Thyroid gland (tissue), 4 donors: ENCODE measurements around the gene NCR2. TPM values are rescaled to one million over a fixed set of nuclear protein-coding genes. Genes with fewer than 3 reads are reported as not detected.

Source experiments
- DNase-seq, 2 donors: peaks; one replicate each; pipeline ENCODE4 v3.0.0-alpha.2; 2019
- H3K27ac ChIP-seq, 3 donors: fragments of 200-600 bp; sonication (generic); 1 replicate in 2 of 3; 2 replicates in 1 of 3; pipeline ENCODE4 v1.5.1; 2016 to 2019; ENCODE audit warnings: mild to moderate bottlenecking in 1 of 3, moderate library complexity in 1 of 3
- H3K27me3 ChIP-seq: fragments of 200-600 bp; sonication (generic); one replicate; pipeline ENCODE4 v1.5.1; 2019
- H3K36me3 ChIP-seq, 2 donors: fragments of 200-600 bp; sonication (generic); one replicate each; pipeline ENCODE4 v1.5.1; 2016 to 2019
- H3K4me1 ChIP-seq, 2 donors: fragments of 200-600 bp; sonication (generic); one replicate each; pipeline ENCODE4 v1.5.1; 2017 to 2019
- H3K4me3 ChIP-seq, 3 donors: fragments of 200-600 bp; sonication (generic); replicated peaks in 1 of 3; 1 replicate in 2 of 3; 2 replicates in 1 of 3; pipeline ENCODE4 v1.5.1; 2016; ENCODE audit warnings: mild to moderate bottlenecking in 1 of 3
- H3K9me3 ChIP-seq: fragments of 200-600 bp; sonication (generic); one replicate; pipeline ENCODE4 v1.5.1; 2017
- POLR2A ChIP-seq, 2 donors: fragments of 450-650 bp; IDR thresholded peaks; one replicate each; pipeline ENCODE4 v1.6.1; 2017; ENCODE audit warnings: antibody characterized with exemption in 2 of 2, mild to moderate bottlenecking in 2 of 2, moderate library complexity in 1 of 2
- WGBS, 2 donors: methylation state at CpG; one replicate each; pipeline ENCODE4 v1.1.5; 2017; 5-methylcytosine and 5-hydroxymethylcytosine counted together
- intact Hi-C: fragments of 100-400 bp; cut with DNase I; formaldehyde crosslinking; loops from one replicate; pipeline ENCODE4 v1.15.1; 2023
- small RNA-seq: library from RNA; depleted of rRNA; stranded (forward); fragments of <200 nt; gene quantifications from one replicate; pipeline ENCODE3, GENCODE V24; 2016
- total RNA-seq, 4 donors: library from RNA; depleted of rRNA; stranded (reverse); fragments of >200 nt; gene quantifications; one replicate each; pipeline ENCODE4 v1.2.3, GENCODE V29; 2016
- TF ChIP-seq, protein P1 (sequence below), 6 experiments: fragments of 200-600 bp in 3 of 6; fragments of 450-650 bp in 3 of 6; sonication (generic) in 3 of 6; IDR thresholded peaks; one replicate each; pipeline ENCODE4 v1.5.1; 2016 to 2019; ENCODE audit warnings: antibody characterized with exemption in 6 of 6, mild to moderate bottlenecking in 2 of 6, inconsistent platforms in 1 of 6, moderate library complexity in 1 of 6

Gene NCR2
- total RNA-seq, 4 donors from 2014 or later: not detected

DNA sequence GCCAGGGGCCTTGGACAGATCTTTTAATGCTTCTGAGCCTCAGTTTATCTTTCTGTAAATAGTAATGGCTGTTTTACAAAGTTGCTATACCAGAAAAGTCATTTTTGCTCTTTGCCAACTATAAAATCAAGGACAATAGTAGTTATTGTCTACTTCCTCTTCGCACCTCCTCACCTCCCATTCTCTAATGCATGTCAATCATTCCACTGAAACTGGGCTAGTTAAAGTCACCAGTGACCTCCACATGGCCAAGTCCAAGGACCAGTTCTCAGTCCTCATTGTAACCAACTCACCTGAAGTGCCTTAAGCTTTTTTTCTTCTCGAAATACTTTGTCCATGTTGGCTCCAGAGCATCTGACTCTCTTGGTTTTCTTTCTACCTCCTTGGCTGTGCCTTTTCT lies 51.2 kb downstream of the NCR2 start:
- no peak for TF ChIP-seq POLR2A (IDR thresholded peaks at IDR 0.05)
- TF ChIP-seq, protein P1, sequence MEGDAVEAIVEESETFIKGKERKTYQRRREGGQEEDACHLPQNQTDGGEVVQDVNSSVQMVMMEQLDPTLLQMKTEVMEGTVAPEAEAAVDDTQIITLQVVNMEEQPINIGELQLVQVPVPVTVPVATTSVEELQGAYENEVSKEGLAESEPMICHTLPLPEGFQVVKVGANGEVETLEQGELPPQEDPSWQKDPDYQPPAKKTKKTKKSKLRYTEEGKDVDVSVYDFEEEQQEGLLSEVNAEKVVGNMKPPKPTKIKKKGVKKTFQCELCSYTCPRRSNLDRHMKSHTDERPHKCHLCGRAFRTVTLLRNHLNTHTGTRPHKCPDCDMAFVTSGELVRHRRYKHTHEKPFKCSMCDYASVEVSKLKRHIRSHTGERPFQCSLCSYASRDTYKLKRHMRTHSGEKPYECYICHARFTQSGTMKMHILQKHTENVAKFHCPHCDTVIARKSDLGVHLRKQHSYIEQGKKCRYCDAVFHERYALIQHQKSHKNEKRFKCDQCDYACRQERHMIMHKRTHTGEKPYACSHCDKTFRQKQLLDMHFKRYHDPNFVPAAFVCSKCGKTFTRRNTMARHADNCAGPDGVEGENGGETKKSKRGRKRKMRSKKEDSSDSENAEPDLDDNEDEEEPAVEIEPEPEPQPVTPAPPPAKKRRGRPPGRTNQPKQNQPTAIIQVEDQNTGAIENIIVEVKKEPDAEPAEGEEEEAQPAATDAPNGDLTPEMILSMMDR (IDR thresholded peaks at IDR 0.05): no peak
- Histone ChIP-seq H3K4me1 (no peaks in the 10 kb centered on the region), H3K27me3 (no peaks in the 10 kb centered on the region), H3K4me3 (no peak overlapping the region), H3K36me3 (no peaks in the 10 kb centered on the region), H3K27ac (no peak overlapping the region), H3K9me3 (no peaks in the 10 kb centered on the region)
- intact Hi-C loops: no loop called here
- DNase-seq: no peak
- WGBS, 2 donors: 64 to 85% methylated on average over 2 of the region's 2 CpGs

DNA sequence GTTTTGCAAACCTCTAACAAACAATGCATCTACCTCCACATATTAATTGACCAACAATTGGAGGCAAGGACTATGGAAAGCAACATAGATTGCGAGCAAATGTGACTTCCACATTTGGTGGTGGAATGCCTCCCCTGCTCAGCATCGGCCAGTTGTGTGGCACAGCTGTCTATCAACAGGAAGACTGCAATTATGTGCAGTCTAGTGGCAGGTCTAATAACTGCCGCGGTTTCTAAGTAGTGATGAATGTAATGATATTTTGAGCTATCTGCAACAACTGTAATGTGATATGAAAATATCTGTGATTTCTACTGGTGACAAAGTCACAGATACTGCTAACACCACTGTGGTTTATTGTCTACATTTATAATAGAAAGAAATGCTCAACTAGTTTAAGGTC lies 56.8 kb downstream of the NCR2 start:
- WGBS, 2 donors: 83 to 87% methylated on average over 4 of the region's 4 CpGs
- intact Hi-C loops: no loop called here
- no peak for DNase-seq
- Histone ChIP-seq H3K9me3 (no peaks in the 10 kb centered on the region), H3K27ac (no peak overlapping the region), H3K4me1 (no peaks in the 10 kb centered on the region), H3K4me3 (no peak overlapping the region), H3K27me3 (no peaks in the 10 kb centered on the region), H3K36me3 (no peaks in the 10 kb centered on the region)
- TF ChIP-seq, protein P1 (IDR thresholded peaks at IDR 0.05): no peak
- no peak for TF ChIP-seq POLR2A (IDR thresholded peaks at IDR 0.05)

DNA sequence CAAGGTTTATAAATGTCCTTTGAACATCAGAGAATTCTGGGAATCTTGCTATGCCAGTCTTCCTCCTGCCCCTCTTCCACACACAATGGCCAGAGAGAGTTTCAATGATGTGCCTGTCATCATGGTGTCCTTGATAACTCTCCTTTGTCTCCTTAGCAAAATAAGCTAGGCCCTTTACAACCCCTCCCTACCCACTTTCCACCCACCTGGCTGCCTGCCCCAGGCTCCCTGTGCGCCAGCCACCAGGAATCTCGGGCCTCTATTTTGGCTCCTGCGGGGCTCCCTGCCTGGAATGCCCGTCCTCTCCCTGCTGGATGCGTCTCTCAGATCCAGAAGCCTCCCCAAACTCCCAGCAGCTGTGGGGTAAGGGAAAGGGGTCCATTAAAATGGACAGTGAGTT lies 60.9 kb downstream of the NCR2 start:
- intact Hi-C loops: no loop called here
- TF ChIP-seq, protein P1 (IDR thresholded peaks at IDR 0.05): no peak
- no peak for TF ChIP-seq POLR2A (IDR thresholded peaks at IDR 0.05)
- Histone ChIP-seq H3K4me1 (no peaks in the 10 kb centered on the region), H3K36me3 (no peaks in the 10 kb centered on the region), H3K9me3 (no peaks in the 10 kb centered on the region), H3K4me3 (no peak overlapping the region), H3K27me3 (no peaks in the 10 kb centered on the region), H3K27ac (no peak overlapping the region)
- 60 to 65% methylated on average over 5 of the region's 5 CpGs for WGBS, 2 donors
- no peak for DNase-seq

DNA sequence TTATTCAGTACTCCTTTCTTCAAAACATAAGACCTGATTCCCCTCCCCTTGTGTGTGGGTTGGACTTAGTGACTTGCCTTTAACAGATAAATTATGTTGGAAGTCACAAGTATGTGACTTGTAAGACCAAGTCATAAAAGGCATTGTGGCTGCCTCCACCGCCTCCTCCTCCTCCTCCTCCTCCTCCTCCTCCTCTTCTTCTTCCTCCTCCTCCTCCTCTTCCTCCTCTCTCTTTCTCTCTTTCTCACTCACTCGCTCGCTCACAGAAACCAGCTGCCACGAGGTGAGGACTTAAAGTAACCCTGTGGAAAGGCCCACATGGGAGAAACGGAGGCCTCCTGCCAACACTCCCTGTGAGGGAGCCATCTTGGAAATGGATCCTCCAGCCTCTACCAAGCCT lies 64.0 kb downstream of the NCR2 start:
- H3K4me3 ChIP-seq: no peak overlapping the region
- TF ChIP-seq POLR2A (IDR thresholded peaks at IDR 0.05): no peak
- TF ChIP-seq, protein P1 (IDR thresholded peaks at IDR 0.05): no peak
- no peaks in the 10 kb centered on the region for H3K27me3 ChIP-seq
- 76 to 81% methylated on average over 5 of the region's 5 CpGs for WGBS, 2 donors
- H3K4me1 ChIP-seq: no peaks in the 10 kb centered on the region
- intact Hi-C loops: no loop called here
- DNase-seq: no peak
- H3K36me3 ChIP-seq: no peaks in the 10 kb centered on the region
- H3K27ac ChIP-seq: no peak overlapping the region
- no peaks in the 10 kb centered on the region for H3K9me3 ChIP-seq

Small RNAs within 50 kb of the gene (small RNA-seq; reads per million reads assigned to genes)
- not detected for gene RNU6-643P

Other genes starting within 250 kb of the NCR2 start
- gene TREML1, start 181.3 kb upstream of the NCR2 start, total RNA-seq: not detected
- gene TREM2, start 172.5 kb upstream of the NCR2 start, total RNA-seq: 1 to 10 TPM in 3 of 4 donors, not detected in 1; 1.0 to 4.1 (median 1.7) TPM
- gene TREML2, start 134.5 kb upstream of the NCR2 start, total RNA-seq: not detected
- not detected for gene TREML4, start 107.3 kb upstream of the NCR2 start, total RNA-seq
- gene TREM1, start 48.9 kb upstream of the NCR2 start, total RNA-seq: 1 to 10 TPM in 2 of 4 donors, under 1 TPM in 1, not detected in 1; 0.63 to 4.5 (median 1.0) TPM
- gene FOXP4, start 210.8 kb downstream of the NCR2 start, total RNA-seq: 10 to 100 TPM; 12.6 to 42.4 (median 23.7) TPM